HepG2 (cell line): ENCODE results near the gene MUL1. TPM values are rescaled to one million over a fixed set of nuclear protein-coding genes. Genes with fewer than 3 reads are reported as not detected.

Source experiments
- ADNP ChIP-seq: sonication (generic); formaldehyde crosslinking; IDR thresholded peaks from 2 replicates; pipeline ENCODE4 v1.4.0; 2020; ENCODE audit warnings: missing genetic modification reagents
- CCDC6 ChIP-seq: sonication (generic); formaldehyde crosslinking; IDR thresholded peaks from 2 replicates; pipeline ENCODE4 v1.8.1; 2022; ENCODE audit warnings: mild to moderate bottlenecking, missing genetic modification reagents, moderate library complexity
- DMAP1 ChIP-seq: IDR thresholded peaks from 2 replicates; pipeline ENCODE4 v1.6.1; 2016
- HNF4G ChIP-seq, 2 experiments: sonication (generic) in 1 of 2; formaldehyde crosslinking in 1 of 2; IDR thresholded peaks; 2 replicates each; pipeline versions ENCODE4 v1.4.0 to v1.6.1; 2011 to 2020; ENCODE audit warnings: borderline replicate concordance in 2 of 2, low read depth in 2 of 2, mild to moderate bottlenecking in 2 of 2, low read length in 1 of 2, missing genetic modification reagents in 1 of 2, moderate library complexity in 1 of 2
- JDP2 ChIP-seq: sonication (generic); formaldehyde crosslinking; IDR thresholded peaks from 2 replicates; pipeline ENCODE4 v1.8.1; 2022; ENCODE audit warnings: missing genetic modification reagents, borderline replicate concordance
- KDM6A ChIP-seq: IDR thresholded peaks from 2 replicates; pipeline ENCODE4 v1.6.1; 2016; ENCODE audit warnings: low read depth
- POGK ChIP-seq: sonication (generic); formaldehyde crosslinking; conservative IDR thresholded peaks from 2 replicates; pipeline ENCODE4 v1.8.0; 2022; ENCODE audit warnings: mild to moderate bottlenecking, moderate library complexity, missing genetic modification reagents
- PRDM4 ChIP-seq: sonication (generic); formaldehyde crosslinking; IDR thresholded peaks from 2 replicates; pipeline ENCODE4 v1.9.0; 2021; ENCODE audit warnings: missing genetic modification reagents, borderline replicate concordance
- RARA ChIP-seq: IDR thresholded peaks from 2 replicates; pipeline ENCODE4 v1.6.1; 2016; ENCODE audit warnings: missing genetic modification reagents, missing compliant biosample characterization
- SRSF4 ChIP-seq: fragments of 200-400 bp; formaldehyde crosslinking; IDR thresholded peaks from one replicate; pipeline ENCODE4 v1.6.1; 2018; ENCODE audit warnings: mild to moderate bottlenecking, low read depth, low read length, moderate library complexity; ENCODE audit not compliant: poor library complexity, severe bottlenecking
- SYNCRIP ChIP-seq: fragments of 200-400 bp; formaldehyde crosslinking; IDR thresholded peaks from 2 replicates; pipeline ENCODE4 v1.6.1; 2018; ENCODE audit warnings: mild to moderate bottlenecking, low read depth, low read length; ENCODE audit not compliant: insufficient read depth
- TAF1 ChIP-seq: sonication (generic); formaldehyde crosslinking; IDR thresholded peaks from 2 replicates; pipeline ENCODE4 v1.4.0; 2020; ENCODE audit warnings: missing genetic modification reagents
- TBL1XR1 ChIP-seq: fragments of 150-350 bp; IDR thresholded peaks from 2 replicates; pipeline ENCODE4 v1.6.1; 2014; ENCODE audit warnings: borderline replicate concordance, low read length; ENCODE audit not compliant: partially characterized antibody
- ZKSCAN1 ChIP-seq: fragments of 150-350 bp; IDR thresholded peaks from 2 replicates; pipeline ENCODE4 v1.6.1; 2014; ENCODE audit warnings: low read length
- ZNF383 ChIP-seq: sonication (generic); formaldehyde crosslinking; IDR thresholded peaks from 2 replicates; pipeline ENCODE4 v1.4.0; 2020; ENCODE audit warnings: missing genetic modification reagents, mild to moderate bottlenecking, borderline replicate concordance
- ZNF564 ChIP-seq: sonication (generic); formaldehyde crosslinking; IDR thresholded peaks from 2 replicates; pipeline ENCODE4 v1.8.1; 2023; ENCODE audit warnings: mild to moderate bottlenecking, missing genetic modification reagents
- ZNF577 ChIP-seq: sonication (generic); formaldehyde crosslinking; IDR thresholded peaks from 2 replicates; pipeline ENCODE4 v1.4.0; 2020; ENCODE audit warnings: mild to moderate bottlenecking, low read depth, missing genetic modification reagents, borderline replicate concordance
- polyA plus RNA-seq, 8 experiments: library from polyadenylated mRNA; depleted of rRNA in 3 of 8; stranded (reverse) in 7 of 8; unstranded in 1 of 8; fragments of >200 nt; fragmentation: Illumina TruSeq in 4 of 8; extraction: Trizol in 4 of 8; gene quantifications; 2 replicates each; pipeline versions ENCODE4 v1.2.1 to v1.2.3, GENCODE V29; 2011 to 2016; ENCODE audit warnings: low read depth in 4 of 8, missing spikeins in 1 of 8, mixed read lengths in 1 of 8; ENCODE audit not compliant: insufficient read depth in 1 of 8
- total RNA-seq, 5 experiments: library from RNA; depleted of rRNA; stranded (reverse); fragments of >200 nt; fragmentation: Illumina TruSeq; extraction: Trizol; gene quantifications; 2 replicates each; pipeline ENCODE4 v1.2.3, GENCODE V29; 2016; ENCODE audit warnings: low read depth in 1 of 5
- TF ChIP-seq, protein P1 (sequence below): fragments of 450-650 bp; IDR thresholded peaks from 2 replicates; pipeline ENCODE4 v1.6.1; 2017; ENCODE audit warnings: mild to moderate bottlenecking
- TF ChIP-seq, protein P2 (sequence below): sonication (generic); formaldehyde crosslinking; IDR thresholded peaks from 2 replicates; pipeline ENCODE4 v1.5.0; 2020; ENCODE audit warnings: missing genetic modification reagents

Gene MUL1
- total and polyA plus RNA-seq, 2 of the 13 experiments (the other 11 are each of a cell fraction or from before 2014, with no cell fraction given) = 21.5 to 26.5 TPM

DNA sequence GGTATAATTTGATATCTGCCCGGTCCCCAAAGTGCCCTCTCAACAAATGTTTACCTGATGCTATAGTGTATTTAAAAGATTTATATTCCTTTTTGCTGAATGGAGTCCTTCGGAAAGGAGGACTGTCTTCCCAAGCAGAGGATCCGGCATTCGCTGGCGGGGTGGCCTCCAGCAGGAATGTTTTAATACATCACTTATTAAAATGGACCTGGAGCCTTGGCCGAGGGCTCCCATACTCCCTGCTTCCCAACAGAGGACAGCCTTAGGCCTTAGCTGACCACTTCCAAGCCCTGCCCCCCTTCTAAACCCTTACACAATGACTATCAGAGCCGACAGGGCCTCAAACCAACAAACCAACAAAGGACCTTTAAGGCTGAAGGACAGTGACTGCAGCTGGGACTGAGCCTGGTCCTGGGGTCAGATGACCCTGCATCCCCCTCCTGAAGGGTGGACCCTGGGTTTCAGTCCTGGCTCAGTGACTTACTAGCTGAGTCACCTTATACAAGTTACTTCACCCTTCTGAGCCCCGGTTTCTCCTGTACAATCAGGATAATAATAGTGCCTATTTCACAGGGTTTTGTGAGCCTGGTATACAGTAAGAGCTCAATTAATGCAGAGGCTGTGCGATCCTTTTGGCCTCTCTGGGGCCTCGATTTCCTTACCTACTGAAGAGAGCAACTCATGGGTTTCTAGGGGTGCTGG, 27.6 kb downstream of the MUL1 start (continued):
- TF ChIP-seq, protein P1, sequence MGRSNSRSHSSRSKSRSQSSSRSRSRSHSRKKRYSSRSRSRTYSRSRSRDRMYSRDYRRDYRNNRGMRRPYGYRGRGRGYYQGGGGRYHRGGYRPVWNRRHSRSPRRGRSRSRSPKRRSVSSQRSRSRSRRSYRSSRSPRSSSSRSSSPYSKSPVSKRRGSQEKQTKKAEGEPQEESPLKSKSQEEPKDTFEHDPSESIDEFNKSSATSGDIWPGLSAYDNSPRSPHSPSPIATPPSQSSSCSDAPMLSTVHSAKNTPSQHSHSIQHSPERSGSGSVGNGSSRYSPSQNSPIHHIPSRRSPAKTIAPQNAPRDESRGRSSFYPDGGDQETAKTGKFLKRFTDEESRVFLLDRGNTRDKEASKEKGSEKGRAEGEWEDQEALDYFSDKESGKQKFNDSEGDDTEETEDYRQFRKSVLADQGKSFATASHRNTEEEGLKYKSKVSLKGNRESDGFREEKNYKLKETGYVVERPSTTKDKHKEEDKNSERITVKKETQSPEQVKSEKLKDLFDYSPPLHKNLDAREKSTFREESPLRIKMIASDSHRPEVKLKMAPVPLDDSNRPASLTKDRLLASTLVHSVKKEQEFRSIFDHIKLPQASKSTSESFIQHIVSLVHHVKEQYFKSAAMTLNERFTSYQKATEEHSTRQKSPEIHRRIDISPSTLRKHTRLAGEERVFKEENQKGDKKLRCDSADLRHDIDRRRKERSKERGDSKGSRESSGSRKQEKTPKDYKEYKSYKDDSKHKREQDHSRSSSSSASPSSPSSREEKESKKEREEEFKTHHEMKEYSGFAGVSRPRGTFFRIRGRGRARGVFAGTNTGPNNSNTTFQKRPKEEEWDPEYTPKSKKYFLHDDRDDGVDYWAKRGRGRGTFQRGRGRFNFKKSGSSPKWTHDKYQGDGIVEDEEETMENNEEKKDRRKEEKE = no peak
- TF ChIP-seq, protein P2, sequence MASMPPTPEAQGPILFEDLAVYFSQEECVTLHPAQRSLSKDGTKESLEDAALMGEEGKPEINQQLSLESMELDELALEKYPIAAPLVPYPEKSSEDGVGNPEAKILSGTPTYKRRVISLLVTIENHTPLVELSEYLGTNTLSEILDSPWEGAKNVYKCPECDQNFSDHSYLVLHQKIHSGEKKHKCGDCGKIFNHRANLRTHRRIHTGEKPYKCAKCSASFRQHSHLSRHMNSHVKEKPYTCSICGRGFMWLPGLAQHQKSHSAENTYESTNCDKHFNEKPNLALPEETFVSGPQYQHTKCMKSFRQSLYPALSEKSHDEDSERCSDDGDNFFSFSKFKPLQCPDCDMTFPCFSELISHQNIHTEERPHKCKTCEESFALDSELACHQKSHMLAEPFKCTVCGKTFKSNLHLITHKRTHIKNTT (CRISPR knock-in tag) = no peak
- TF ChIP-seq ZKSCAN1 (no peak), DMAP1 (CRISPR knock-in tag) (peak; percentile 49; the same call in 1 of the 2 replicates), ZNF577 (CRISPR knock-in tag) (no peak), POGK (CRISPR knock-in tag) (peak; percentile 90), RARA (CRISPR knock-in tag) (peak; percentile 88), KDM6A (CRISPR knock-in tag) (peak; percentile 98), JDP2 (CRISPR knock-in tag) (no peak; the same call in 1 of the 2 replicates), PRDM4 (CRISPR knock-in tag) (no peak), TAF1 (peak; percentile 77), TBL1XR1 (peak; percentile 37), SRSF4 (no peak), HNF4G (IDR thresholded peaks at IDR 0.05; ENCODE audit: borderline replicate concordance, low read depth, low read length) (peak; percentile 83), HNF4G (CRISPR knock-in tag; IDR thresholded peaks at IDR 0.05; ENCODE audit: borderline replicate concordance, low read depth) (peak; percentile 76; the same call in 1 of the 2 replicates), ADNP (CRISPR knock-in tag) (0 out of 2 replicates have a peak, but pooled peaks have one; percentile 11), CCDC6 (CRISPR knock-in tag) (peak; percentile 24; the same call in 1 of the 2 replicates), ZNF383 (no peak), ZNF564 (CRISPR knock-in tag) (no peak), SYNCRIP (no peak)
